Measurements from ENCODE around the gene INPP5K.

The INPP5K gene

GRCh38 chr17:1470071-1470754 lies 46.2 kb downstream of the INPP5K start:
- no peak overlapping the region for H3K4me3 ChIP-seq (ENCODE audit: low read depth, low read length)
- no peaks in the 10 kb centered on the region for H3K27me3 ChIP-seq (ENCODE audit: control insufficient read depth, insufficient read depth, low read length)
- H3K4me1 ChIP-seq (ENCODE audit: control insufficient read depth, insufficient read depth, low read length) = no peaks in the 10 kb centered on the region; the same call in 1 of the 2 replicates
- H3K36me3 ChIP-seq (ENCODE audit: control insufficient read depth, insufficient read depth, low read length) = peaks cover 38% of the 10 kb centered on the region
- no peak overlapping the region for H3K9ac ChIP-seq (ENCODE audit: low read depth, low read length)
- H3K9me3 ChIP-seq (ENCODE audit: control insufficient read depth, insufficient read depth, low read length) = no peaks in the 10 kb centered on the region
- no peak overlapping the region for H3K27ac ChIP-seq (ENCODE audit: low read depth, low read length)

GRCh38 chr17:1469231-1469852 lies 47.1 kb downstream of the INPP5K start:
- Histone ChIP-seq H3K4me3 (ENCODE audit: low read depth, low read length) (no peak overlapping the region), H3K27ac (ENCODE audit: low read depth, low read length) (no peak overlapping the region), H3K36me3 (ENCODE audit: control insufficient read depth, insufficient read depth, low read length) (peaks cover 37% of the 10 kb centered on the region), H3K4me1 (ENCODE audit: control insufficient read depth, insufficient read depth, low read length) (no peaks in the 10 kb centered on the region; the same call in 1 of the 2 replicates), H3K9ac (ENCODE audit: low read depth, low read length) (no peak overlapping the region), H3K9me3 (ENCODE audit: control insufficient read depth, insufficient read depth, low read length) (no peaks in the 10 kb centered on the region), H3K27me3 (ENCODE audit: control insufficient read depth, insufficient read depth, low read length) (no peaks in the 10 kb centered on the region)

- no peaks in the 10 kb centered on the region; the same call in 1 of the 2 replicates for H3K4me1 ChIP-seq (ENCODE audit: control insufficient read depth, insufficient read depth, low read length)
- H3K27me3 ChIP-seq (ENCODE audit: control insufficient read depth, insufficient read depth, low read length) = no peaks in the 10 kb centered on the region
- no peak overlapping the region for H3K27ac ChIP-seq (ENCODE audit: low read depth, low read length)
- H3K9me3 ChIP-seq (ENCODE audit: control insufficient read depth, insufficient read depth, low read length) = no peaks in the 10 kb centered on the region
- H3K4me3 ChIP-seq (ENCODE audit: low read depth, low read length) = no peak overlapping the region
- H3K36me3 ChIP-seq (ENCODE audit: control insufficient read depth, insufficient read depth, low read length) = peaks cover 37% of the 10 kb centered on the region
- H3K9ac ChIP-seq (ENCODE audit: low read depth, low read length) = no peak overlapping the region
Observed at GRCh38 chr17:1467898-1468492, 48.4 kb downstream of the INPP5K start.

GRCh38 chr17:1467258-1467657 lies 49.2 kb downstream of the INPP5K start:
- Histone ChIP-seq H3K27ac (ENCODE audit: low read depth, low read length) (no peak overlapping the region), H3K36me3 (ENCODE audit: control insufficient read depth, insufficient read depth, low read length) (peaks cover 34% of the 10 kb centered on the region), H3K9ac (ENCODE audit: low read depth, low read length) (no peak overlapping the region), H3K9me3 (ENCODE audit: control insufficient read depth, insufficient read depth, low read length) (no peaks in the 10 kb centered on the region), H3K4me1 (ENCODE audit: control insufficient read depth, insufficient read depth, low read length) (no peaks in the 10 kb centered on the region; the same call in 1 of the 2 replicates), H3K4me3 (ENCODE audit: low read depth, low read length) (no peak overlapping the region), H3K27me3 (ENCODE audit: control insufficient read depth, insufficient read depth, low read length) (no peaks in the 10 kb centered on the region)

GRCh38 chr17:1464186-1464585 lies 52.2 kb downstream of the INPP5K start:
- Histone ChIP-seq H3K9ac (ENCODE audit: low read depth, low read length) (no peak overlapping the region), H3K4me1 (ENCODE audit: control insufficient read depth, insufficient read depth, low read length) (no peaks in the 10 kb centered on the region), H3K27me3 (ENCODE audit: control insufficient read depth, insufficient read depth, low read length) (no peaks in the 10 kb centered on the region), H3K36me3 (ENCODE audit: control insufficient read depth, insufficient read depth, low read length) (peaks cover 28% of the 10 kb centered on the region), H3K27ac (ENCODE audit: low read depth, low read length) (no peak overlapping the region), H3K4me3 (ENCODE audit: low read depth, low read length) (no peak overlapping the region), H3K9me3 (ENCODE audit: control insufficient read depth, insufficient read depth, low read length) (no peaks in the 10 kb centered on the region)

- Histone ChIP-seq H3K4me3 (ENCODE audit: low read depth, low read length) (no peak overlapping the region), H3K4me1 (ENCODE audit: control insufficient read depth, insufficient read depth, low read length) (no peaks in the 10 kb centered on the region), H3K27ac (ENCODE audit: low read depth, low read length) (no peak overlapping the region), H3K36me3 (ENCODE audit: control insufficient read depth, insufficient read depth, low read length) (peaks cover 17% of the 10 kb centered on the region), H3K9ac (ENCODE audit: low read depth, low read length) (no peak overlapping the region), H3K27me3 (ENCODE audit: control insufficient read depth, insufficient read depth, low read length) (no peaks in the 10 kb centered on the region), H3K9me3 (ENCODE audit: control insufficient read depth, insufficient read depth, low read length) (no peaks in the 10 kb centered on the region)
Observed at GRCh38 chr17:1462164-1463112, 54.0 kb downstream of the INPP5K start.

GRCh38 chr17:1461198-1461944 lies 55.0 kb downstream of the INPP5K start:
- peaks cover 12% of the 10 kb centered on the region for H3K36me3 ChIP-seq (ENCODE audit: control insufficient read depth, insufficient read depth, low read length)

GRCh38 chr17:1460233-1460632 lies 56.2 kb downstream of the INPP5K start:
- no peaks in the 10 kb centered on the region for H3K4me1 ChIP-seq (ENCODE audit: control insufficient read depth, insufficient read depth, low read length)
- H3K9ac ChIP-seq (ENCODE audit: low read depth, low read length) = no peak overlapping the region
- peaks cover 3% of the 10 kb centered on the region for H3K36me3 ChIP-seq (ENCODE audit: control insufficient read depth, insufficient read depth, low read length)
- H3K9me3 ChIP-seq (ENCODE audit: control insufficient read depth, insufficient read depth, low read length) = no peaks in the 10 kb centered on the region
- H3K27me3 ChIP-seq (ENCODE audit: control insufficient read depth, insufficient read depth, low read length) = no peaks in the 10 kb centered on the region
- no peak overlapping the region for H3K27ac ChIP-seq (ENCODE audit: low read depth, low read length)
- H3K4me3 ChIP-seq (ENCODE audit: low read depth, low read length) = no peak overlapping the region

More at GRCh38 chr17:1461198-1461944, 55.0 kb downstream of the INPP5K start:
- no peaks in the 10 kb centered on the region for H3K27me3 ChIP-seq (ENCODE audit: control insufficient read depth, insufficient read depth, low read length)
- H3K27ac ChIP-seq (ENCODE audit: low read depth, low read length) = no peak overlapping the region
- no peak overlapping the region for H3K9ac ChIP-seq (ENCODE audit: low read depth, low read length)
- no peak overlapping the region for H3K4me3 ChIP-seq (ENCODE audit: low read depth, low read length)
- no peaks in the 10 kb centered on the region for H3K4me1 ChIP-seq (ENCODE audit: control insufficient read depth, insufficient read depth, low read length)
- H3K9me3 ChIP-seq (ENCODE audit: control insufficient read depth, insufficient read depth, low read length) = no peaks in the 10 kb centered on the region

- Histone ChIP-seq H3K4me1 (ENCODE audit: control insufficient read depth, insufficient read depth, low read length) (peaks cover 6% of the 10 kb centered on the region; the same call in 1 of the 2 replicates), H3K36me3 (ENCODE audit: control insufficient read depth, insufficient read depth, low read length) (peaks cover 17% of the 10 kb centered on the region), H3K27ac (ENCODE audit: low read depth, low read length) (peak within 1 kb of the TSS; percentile 95), H3K9me3 (ENCODE audit: control insufficient read depth, insufficient read depth, low read length) (no peaks in the 10 kb centered on the region), H3K9ac (ENCODE audit: low read depth, low read length) (peak within 1 kb of the TSS; percentile 95), H3K27me3 (ENCODE audit: control insufficient read depth, insufficient read depth, low read length) (no peaks in the 10 kb centered on the region), H3K4me3 (ENCODE audit: low read depth, low read length) (peak within 1 kb of the TSS; percentile 99)
Observed at GRCh38 chr17:1455797-1456599, 60.4 kb downstream of the INPP5K start, which contains the start of gene CRK. Gene CRK (minus strand): TSS chr17:1456232. CDS start chr17:1456117, 115 bp downstream.

Data from HUES48 (cell line).